Spleen (tissue), 7 donors: ENCODE data around the gene IFNLR1.

Source experiments
- POLR2A ChIP-seq, 3 donors: fragments of 450-650 bp; IDR thresholded peaks; one replicate each; pipeline ENCODE4 v1.5.1; 2017; ENCODE audit warnings: antibody characterized with exemption in 3 of 3, mild to moderate bottlenecking in 1 of 3
- POLR2AphosphoS5 ChIP-seq, 3 donors: sonication (generic); formaldehyde crosslinking; IDR thresholded peaks; one replicate each; pipeline ENCODE4 v1.5.1; 2017; ENCODE audit warnings: antibody characterized with exemption in 3 of 3
- TF ChIP-seq, protein P1 (sequence below), 11 experiments: fragments of 200-600 bp in 7 of 11; fragments of 450-650 bp in 4 of 11; sonication (generic) in 4 of 11; IDR thresholded peaks in 8 of 11; conservative IDR thresholded peaks in 3 of 11; 1 replicate in 7 of 11; 2 replicates in 4 of 11; pipeline versions ENCODE4 v1.4.0 to v1.8.0; 2016 to 2021; ENCODE audit warnings: antibody characterized with exemption in 11 of 11, inconsistent platforms in 4 of 11, mild to moderate bottlenecking in 1 of 11
- donor health status: DM: no; HTN: no; CAD: no; lungs with moderate emphysema.
- donor health status: DM: no; HTN: no; CAD: no.
- donor health status: DM: no; HTN: no; CAD: no.

DNA sequence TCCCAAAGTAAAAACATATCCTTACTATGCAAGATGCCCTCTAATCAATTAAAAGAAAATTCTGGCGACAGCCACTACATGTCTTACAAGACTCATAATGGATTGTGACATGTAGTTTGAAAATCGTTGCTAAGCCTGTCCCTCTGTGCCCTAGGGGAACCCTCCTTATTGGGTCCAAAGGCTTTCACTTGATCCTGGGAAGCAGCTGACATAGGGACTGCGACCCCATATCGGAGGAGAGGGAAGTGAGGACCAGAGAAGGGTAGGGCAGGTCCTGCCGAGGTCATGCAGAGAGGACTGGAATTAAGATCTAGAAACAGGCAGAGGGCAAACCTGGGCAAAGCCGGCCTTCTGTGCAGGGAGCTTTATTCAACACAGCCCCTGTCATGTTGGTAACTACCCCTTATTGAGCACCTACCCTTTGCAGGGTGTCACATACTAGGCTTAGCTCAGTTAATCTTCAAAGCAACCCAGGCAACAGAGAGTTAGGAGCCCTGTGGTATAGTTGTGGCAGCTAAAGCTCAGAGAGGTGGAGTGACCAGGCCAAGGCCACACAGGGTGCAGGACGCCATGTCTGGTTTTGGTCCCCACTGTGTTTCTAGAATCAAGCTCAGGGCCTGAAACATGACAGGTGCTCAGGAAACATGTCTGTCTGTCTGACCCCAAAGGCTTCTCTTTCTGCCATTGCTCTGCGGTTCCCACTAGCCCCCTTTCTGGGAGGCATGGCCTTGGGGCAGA is 18.4 kb upstream of the IFNLR1 start:
- TF ChIP-seq, protein P1, sequence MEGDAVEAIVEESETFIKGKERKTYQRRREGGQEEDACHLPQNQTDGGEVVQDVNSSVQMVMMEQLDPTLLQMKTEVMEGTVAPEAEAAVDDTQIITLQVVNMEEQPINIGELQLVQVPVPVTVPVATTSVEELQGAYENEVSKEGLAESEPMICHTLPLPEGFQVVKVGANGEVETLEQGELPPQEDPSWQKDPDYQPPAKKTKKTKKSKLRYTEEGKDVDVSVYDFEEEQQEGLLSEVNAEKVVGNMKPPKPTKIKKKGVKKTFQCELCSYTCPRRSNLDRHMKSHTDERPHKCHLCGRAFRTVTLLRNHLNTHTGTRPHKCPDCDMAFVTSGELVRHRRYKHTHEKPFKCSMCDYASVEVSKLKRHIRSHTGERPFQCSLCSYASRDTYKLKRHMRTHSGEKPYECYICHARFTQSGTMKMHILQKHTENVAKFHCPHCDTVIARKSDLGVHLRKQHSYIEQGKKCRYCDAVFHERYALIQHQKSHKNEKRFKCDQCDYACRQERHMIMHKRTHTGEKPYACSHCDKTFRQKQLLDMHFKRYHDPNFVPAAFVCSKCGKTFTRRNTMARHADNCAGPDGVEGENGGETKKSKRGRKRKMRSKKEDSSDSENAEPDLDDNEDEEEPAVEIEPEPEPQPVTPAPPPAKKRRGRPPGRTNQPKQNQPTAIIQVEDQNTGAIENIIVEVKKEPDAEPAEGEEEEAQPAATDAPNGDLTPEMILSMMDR (IDR thresholded peaks at IDR 0.05 in 8 of 11, conservative IDR thresholded peaks at IDR 0.05 in 3 of 11): no peak
- TF ChIP-seq POLR2A (IDR thresholded peaks at IDR 0.05) (no peak), POLR2AphosphoS5 (IDR thresholded peaks at IDR 0.05) (no peak)
